Fibroblast of the aortic adventitia (primary cell): ENCODE measurements around the gene CRLF1. TPM values are rescaled to one million over a fixed set of nuclear protein-coding genes. Genes with fewer than 3 reads are reported as not detected.

Experiments
- DNase-seq: peaks from one replicate; pipeline ENCODE4 v3.0.0-alpha.2; 2010; ENCODE audit warnings: low read depth
- H3K4me3 ChIP-seq: 2 replicates; pipeline ENCODE4 v1.5.1; 2011; ENCODE audit warnings: low read depth, mild to moderate bottlenecking, control low read depth, low read length, moderate library complexity
- total RNA-seq: library from RNA; depleted of rRNA; stranded (reverse); fragments of >200 nt; gene quantifications from 2 replicates; pipeline ENCODE4 v1.2.3, GENCODE V29; 2012; ENCODE audit warnings: low replicate concordance
- TF ChIP-seq, protein P1 (sequence below): IDR thresholded peaks from 2 replicates; pipeline ENCODE4 v1.5.1; 2011; ENCODE audit warnings: mild to moderate bottlenecking, low read length, control low read depth, inconsistent platforms; ENCODE audit not compliant: insufficient read depth

Gene CRLF1, protein sequence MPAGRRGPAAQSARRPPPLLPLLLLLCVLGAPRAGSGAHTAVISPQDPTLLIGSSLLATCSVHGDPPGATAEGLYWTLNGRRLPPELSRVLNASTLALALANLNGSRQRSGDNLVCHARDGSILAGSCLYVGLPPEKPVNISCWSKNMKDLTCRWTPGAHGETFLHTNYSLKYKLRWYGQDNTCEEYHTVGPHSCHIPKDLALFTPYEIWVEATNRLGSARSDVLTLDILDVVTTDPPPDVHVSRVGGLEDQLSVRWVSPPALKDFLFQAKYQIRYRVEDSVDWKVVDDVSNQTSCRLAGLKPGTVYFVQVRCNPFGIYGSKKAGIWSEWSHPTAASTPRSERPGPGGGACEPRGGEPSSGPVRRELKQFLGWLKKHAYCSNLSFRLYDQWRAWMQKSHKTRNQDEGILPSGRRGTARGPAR
- 16.5 and 69.1 TPM in 2 replicates for total RNA-seq

DNA sequence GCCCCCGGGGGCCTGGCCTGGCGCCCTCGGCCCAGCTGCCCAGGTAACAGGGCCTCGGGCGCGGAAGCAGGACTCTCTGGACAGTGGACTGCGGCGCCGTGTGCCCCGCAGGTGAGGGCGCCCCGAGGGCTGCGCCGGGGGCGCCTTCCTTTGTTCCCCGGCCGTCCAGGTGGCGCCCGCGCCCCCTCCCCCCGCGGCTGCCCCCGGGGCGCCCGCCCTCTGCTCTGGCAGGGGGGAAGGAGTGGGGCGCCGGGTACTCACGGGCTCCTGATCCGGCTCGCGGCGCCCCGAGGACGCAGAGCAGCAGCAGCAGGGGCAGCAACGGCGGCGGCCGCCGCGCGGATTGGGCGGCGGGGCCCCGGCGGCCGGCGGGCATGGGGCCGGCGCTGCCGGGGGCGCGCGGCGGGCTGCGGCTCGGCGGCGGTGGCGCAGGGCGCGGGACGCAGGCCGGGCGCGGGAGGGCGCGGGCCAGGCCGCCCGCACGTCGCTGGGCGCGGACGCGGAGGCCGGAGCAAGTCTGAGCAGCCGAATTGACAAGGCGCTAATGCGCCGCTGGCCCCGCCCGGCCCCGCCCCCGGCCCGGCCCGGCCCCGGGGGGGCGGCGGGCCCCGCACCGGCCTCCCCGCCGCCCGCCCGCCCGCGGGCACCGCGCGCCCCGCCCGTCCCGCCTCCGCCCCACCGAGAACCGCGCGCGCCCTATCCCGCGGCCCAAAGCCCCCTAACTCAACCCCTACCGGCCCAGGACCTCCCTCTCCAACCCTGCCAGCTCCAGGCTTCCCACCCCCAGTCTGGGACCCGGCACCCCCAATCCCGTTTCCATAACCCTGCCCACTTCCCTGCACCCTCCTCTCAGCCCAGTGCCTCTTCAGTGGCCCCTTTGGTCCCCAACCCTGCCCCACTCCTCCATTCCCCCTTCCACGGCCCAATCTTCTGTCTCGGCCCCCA, at the start of gene CRLF1:
Gene CRLF1 (minus strand): TSS at position 519 of the 945 bp plus-strand sequence. CDS start 143 bp downstream, at position 376.
- DNase-seq = no peak
- TF ChIP-seq, protein P1, sequence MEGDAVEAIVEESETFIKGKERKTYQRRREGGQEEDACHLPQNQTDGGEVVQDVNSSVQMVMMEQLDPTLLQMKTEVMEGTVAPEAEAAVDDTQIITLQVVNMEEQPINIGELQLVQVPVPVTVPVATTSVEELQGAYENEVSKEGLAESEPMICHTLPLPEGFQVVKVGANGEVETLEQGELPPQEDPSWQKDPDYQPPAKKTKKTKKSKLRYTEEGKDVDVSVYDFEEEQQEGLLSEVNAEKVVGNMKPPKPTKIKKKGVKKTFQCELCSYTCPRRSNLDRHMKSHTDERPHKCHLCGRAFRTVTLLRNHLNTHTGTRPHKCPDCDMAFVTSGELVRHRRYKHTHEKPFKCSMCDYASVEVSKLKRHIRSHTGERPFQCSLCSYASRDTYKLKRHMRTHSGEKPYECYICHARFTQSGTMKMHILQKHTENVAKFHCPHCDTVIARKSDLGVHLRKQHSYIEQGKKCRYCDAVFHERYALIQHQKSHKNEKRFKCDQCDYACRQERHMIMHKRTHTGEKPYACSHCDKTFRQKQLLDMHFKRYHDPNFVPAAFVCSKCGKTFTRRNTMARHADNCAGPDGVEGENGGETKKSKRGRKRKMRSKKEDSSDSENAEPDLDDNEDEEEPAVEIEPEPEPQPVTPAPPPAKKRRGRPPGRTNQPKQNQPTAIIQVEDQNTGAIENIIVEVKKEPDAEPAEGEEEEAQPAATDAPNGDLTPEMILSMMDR = no peak
- peak within 1 kb of the TSS; percentile 48 for H3K4me3 ChIP-seq

DNA sequence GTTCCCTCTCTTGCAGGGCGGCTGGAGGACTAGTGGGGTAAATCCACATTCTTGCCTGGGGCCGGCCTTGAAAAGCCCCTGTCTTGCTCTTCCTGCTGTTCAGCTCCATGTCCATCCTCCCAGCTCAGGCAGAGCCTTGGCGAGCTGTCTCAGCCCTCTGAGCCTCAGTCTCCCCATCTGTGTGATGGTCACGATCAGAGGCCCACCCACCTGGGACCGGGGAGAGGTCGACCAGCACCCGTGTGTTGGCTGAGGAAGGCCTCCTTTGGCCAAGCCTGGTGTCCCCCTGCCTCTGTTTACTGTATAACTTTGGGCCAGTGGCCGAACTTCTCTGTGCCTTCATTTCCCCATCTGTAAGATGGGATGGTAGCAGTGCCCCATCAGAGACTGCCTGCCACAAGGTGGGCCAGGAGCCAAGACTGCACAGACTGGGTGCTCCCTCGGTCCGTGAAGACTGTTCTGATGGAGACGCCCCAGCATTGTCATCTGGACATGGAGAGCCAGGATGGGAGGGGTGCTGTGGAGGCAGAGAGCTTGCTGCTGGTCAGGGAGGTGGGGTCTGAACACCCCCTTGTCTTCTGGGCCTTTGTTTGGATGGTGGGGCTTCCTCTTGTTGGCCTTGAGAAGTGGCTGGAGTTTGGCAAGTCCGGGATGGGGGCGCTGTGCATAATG, 48.7 kb upstream of the CRLF1 start:
- DNase-seq = no peak

DNA sequence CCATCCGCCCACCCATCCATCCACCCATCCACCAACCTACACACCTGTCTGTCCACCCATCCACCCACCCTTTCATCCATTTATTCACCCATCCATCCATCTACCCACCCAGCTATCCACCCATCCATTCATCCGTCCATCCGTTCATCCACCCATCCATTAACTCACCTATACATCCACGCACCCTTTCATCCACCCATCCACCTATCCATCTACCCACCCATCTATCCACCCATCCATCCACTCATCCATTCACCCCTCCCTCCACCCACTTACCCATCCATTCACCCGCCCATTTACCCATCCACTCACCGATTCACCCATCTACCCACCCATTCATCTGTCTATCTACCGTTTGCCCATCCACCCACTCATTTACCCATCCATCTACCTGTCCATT, 47.9 kb upstream of the CRLF1 start:
- TF ChIP-seq, protein P1 = no peak
- no peak overlapping the region for H3K4me3 ChIP-seq
- no peak for DNase-seq

More for the DNA sequence above, 48.7 kb upstream of the CRLF1 start:
- no peak overlapping the region for H3K4me3 ChIP-seq
- TF ChIP-seq, protein P1 = no peak

DNA sequence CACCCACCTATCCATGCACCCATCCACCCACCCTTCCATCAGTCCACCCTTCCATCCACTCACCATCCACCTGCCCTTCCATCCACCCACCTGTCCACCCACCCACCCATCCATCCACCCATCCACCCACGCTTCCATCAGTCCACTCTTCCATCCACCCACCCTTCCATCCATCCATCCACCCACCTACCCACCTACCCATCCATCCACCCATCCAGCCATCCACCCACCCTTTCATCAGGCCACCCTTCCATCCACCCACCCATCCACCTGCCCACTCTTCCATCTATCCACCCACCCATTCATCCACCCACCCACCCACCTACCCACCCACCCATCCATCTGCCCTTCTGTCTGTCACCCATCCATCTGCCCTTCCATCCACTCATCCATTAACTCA, 47.3 kb upstream of the CRLF1 start:
- TF ChIP-seq, protein P1 = no peak
- DNase-seq = no peak
- no peak overlapping the region for H3K4me3 ChIP-seq

DNA sequence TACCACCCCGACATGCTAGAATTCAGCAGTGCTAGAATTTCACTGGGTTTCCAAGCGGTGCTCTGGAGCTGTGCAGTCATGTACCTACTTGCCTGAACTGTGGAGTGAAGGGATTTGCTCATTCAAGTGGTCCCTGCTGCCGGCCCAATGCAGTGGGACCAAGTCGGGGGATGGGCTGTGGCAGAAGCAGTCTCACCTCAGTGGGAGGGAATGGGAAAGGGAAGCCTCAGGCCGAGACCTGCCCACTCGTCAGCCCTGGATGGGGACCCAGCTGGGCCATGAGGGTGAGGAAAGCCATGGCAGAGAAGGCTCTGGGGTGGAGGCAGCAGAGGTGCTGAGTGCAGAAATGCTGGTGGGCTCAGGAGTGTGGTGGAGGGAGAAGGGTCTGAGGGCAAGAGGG, 45.1 kb upstream of the CRLF1 start:
- DNase-seq = no peak

DNA sequence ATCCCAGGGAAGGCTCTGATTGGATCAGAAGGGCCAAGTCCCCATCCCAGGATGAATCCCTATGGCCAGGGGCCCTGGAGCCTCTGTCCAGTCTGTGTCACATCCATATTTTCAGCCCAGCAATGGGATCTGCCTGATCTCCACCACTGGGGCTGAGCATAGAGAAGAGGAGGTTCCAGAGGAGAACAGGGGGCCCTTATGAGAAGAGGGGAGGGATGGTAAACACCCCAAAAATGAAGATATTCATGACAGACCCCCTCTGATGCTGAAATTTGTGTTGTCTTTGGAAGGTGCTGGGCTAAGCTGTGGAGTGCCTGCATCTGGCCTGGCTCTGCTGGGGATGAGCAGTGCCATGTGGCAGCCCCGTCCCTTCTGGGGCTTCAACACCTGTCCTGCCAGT, 44.7 kb upstream of the CRLF1 start:
- TF ChIP-seq, protein P1 = no peak
- no peak overlapping the region for H3K4me3 ChIP-seq
- DNase-seq = no peak

More for the DNA sequence above, 45.1 kb upstream of the CRLF1 start:
- TF ChIP-seq, protein P1 = no peak
- H3K4me3 ChIP-seq = no peak overlapping the region
